Astrocyte (in vitro differentiated cells and primary cell): ENCODE measurements around the gene KAT2B.

Source experiments
- CTCF ChIP-seq: IDR thresholded peaks from 2 replicates; pipeline ENCODE4 v1.5.1; 2011; ENCODE audit warnings: low read depth, mild to moderate bottlenecking, inconsistent platforms, low read length, moderate library complexity; ENCODE audit not compliant: insufficient read depth
- EZH2 ChIP-seq: IDR thresholded peaks from 2 replicates; pipeline ENCODE4 v1.6.1; 2012; ENCODE audit warnings: mild to moderate bottlenecking, low read length, inconsistent platforms; ENCODE audit not compliant: insufficient read depth

GRCh38 chr3:20079621-20080020 is 39.4 kb downstream of the KAT2B start:
- TF ChIP-seq EZH2 = no peak
- no peak for TF ChIP-seq CTCF
